Heart left ventricle (tissue), 13 donors: Measurements from ENCODE around the gene HNF1B.

Experiments used
- POLR2A ChIP-seq, 2 donors: fragments of 450-650 bp; IDR thresholded peaks; one replicate each; pipeline ENCODE4 v1.6.1; 2017; ENCODE audit warnings: antibody characterized with exemption in 2 of 2, mild to moderate bottlenecking in 2 of 2, moderate library complexity in 2 of 2
- TF ChIP-seq, protein P1 (sequence below), 12 donors: fragments of 200-600 bp; sonication (generic) in 4 of 12; IDR thresholded peaks; one replicate each; pipeline versions ENCODE4 v1.5.0 to v1.8.0; 2018 to 2022; ENCODE audit warnings: antibody characterized with exemption in 12 of 12, mild to moderate bottlenecking in 5 of 12
- donor health status: ischemic (EF 13 %, LVEDD 7.1; RV severe dilation, severe dysfunction).
- donor health status: DM: no; HTN: yes; CAD: no.
- donor health status: DM: no; HTN: no; CAD: no.
- donor health status: ischemic (EF 25% LVEDD 6.9; RV normal size, moderate dysfunction).
- donor health status: ischemic (EF 25% LVEDD 5.7; RV mildly dilated, moderate dysfunction).
- donor health status: ischemic (EF 35%, LVEDD 5.7; RV mildly dilated, moderate dysfunction).
- donor health status: nonischemic (EF 11% LVEDD 7.7; RV severe dilation, severe dysfunction).
- donor health status: DM: yes; HTN: yes; CAD: no.
- donor health status: PGD.
- donor health status: ischemic (EF 29% LVEDD 5.4; RV normal size, mild dysfunction).
- donor health status: nonischemic (EF 23%, LVEDD 6.1; RV moderate dilation, normal function).

DNA sequence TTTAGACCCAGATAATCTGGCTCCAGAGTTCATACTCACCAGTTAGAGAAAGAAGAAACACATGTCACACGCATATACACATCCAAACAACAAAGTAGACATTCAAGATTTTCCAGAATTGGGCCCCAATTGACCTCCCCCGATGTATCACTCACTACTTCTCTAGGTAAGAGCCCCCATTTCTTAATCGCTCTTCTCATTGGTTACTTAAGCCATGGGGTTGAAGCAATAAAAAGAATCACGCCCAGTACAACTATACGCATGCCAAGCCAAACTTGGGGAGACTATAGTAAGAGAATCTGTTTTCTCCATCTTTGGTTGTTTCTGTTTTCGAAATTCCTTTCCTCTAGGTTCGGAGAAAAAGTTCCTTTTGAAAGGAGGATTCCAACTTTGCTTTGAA lies 102.2 kb downstream of the HNF1B start:
- TF ChIP-seq, protein P1, sequence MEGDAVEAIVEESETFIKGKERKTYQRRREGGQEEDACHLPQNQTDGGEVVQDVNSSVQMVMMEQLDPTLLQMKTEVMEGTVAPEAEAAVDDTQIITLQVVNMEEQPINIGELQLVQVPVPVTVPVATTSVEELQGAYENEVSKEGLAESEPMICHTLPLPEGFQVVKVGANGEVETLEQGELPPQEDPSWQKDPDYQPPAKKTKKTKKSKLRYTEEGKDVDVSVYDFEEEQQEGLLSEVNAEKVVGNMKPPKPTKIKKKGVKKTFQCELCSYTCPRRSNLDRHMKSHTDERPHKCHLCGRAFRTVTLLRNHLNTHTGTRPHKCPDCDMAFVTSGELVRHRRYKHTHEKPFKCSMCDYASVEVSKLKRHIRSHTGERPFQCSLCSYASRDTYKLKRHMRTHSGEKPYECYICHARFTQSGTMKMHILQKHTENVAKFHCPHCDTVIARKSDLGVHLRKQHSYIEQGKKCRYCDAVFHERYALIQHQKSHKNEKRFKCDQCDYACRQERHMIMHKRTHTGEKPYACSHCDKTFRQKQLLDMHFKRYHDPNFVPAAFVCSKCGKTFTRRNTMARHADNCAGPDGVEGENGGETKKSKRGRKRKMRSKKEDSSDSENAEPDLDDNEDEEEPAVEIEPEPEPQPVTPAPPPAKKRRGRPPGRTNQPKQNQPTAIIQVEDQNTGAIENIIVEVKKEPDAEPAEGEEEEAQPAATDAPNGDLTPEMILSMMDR (IDR thresholded peaks at IDR 0.05): no peak
- no peak for TF ChIP-seq POLR2A (IDR thresholded peaks at IDR 0.05)
